GM23338 (cell line): Measurements from ENCODE around the gene TRMT2A. TPM values are rescaled to one million over a fixed set of nuclear protein-coding genes. Genes with fewer than 3 reads are reported as not detected.

Source experiments
- ATAC-seq: fragments of 200-7000 bp; cut with Tn5 transposase; 3 replicates; pipeline ENCODE4 v1.9.1; 2020
- DNase-seq: peaks from one replicate; pipeline ENCODE4 v3.0.0-alpha.2; 2015; ENCODE audit warnings: low spot score
- H2AFZ ChIP-seq: fragments of 200-600 bp; sonication (generic); 2 replicates; pipeline ENCODE4 v1.8.0; 2016; ENCODE audit warnings: antibody characterized with exemption, mild to moderate bottlenecking, moderate library complexity
- H3F3A ChIP-seq: fragments of 200-600 bp; sonication (generic); replicated peaks from 2 replicates; pipeline ENCODE4 v1.8.0; 2017; ENCODE audit warnings: antibody characterized with exemption, mixed run types, low read depth
- H3K27ac ChIP-seq: fragments of 200-600 bp; sonication (generic); 2 replicates; pipeline ENCODE4 v1.6.1; 2016; ENCODE audit warnings: low read depth
- H3K27me3 ChIP-seq: fragments of 200-600 bp; sonication (generic); 2 replicates; pipeline ENCODE4 v1.8.0; 2016; ENCODE audit warnings: mild to moderate bottlenecking, mixed run types, moderate library complexity; ENCODE audit not compliant: insufficient read depth
- H3K36me3 ChIP-seq: fragments of 200-600 bp; sonication (generic); 2 replicates; pipeline ENCODE4 v1.8.0; 2016; ENCODE audit warnings: mild to moderate bottlenecking; ENCODE audit not compliant: insufficient read depth
- H3K4me1 ChIP-seq: fragments of 200-600 bp; sonication (generic); 2 replicates; pipeline ENCODE4 v1.8.0; 2016; ENCODE audit warnings: mild to moderate bottlenecking, moderate library complexity; ENCODE audit not compliant: insufficient read depth
- H3K4me2 ChIP-seq: fragments of 200-600 bp; sonication (generic); 2 replicates; pipeline ENCODE4 v1.7.1; 2017; ENCODE audit warnings: mixed run types
- H3K4me3 ChIP-seq: fragments of 200-600 bp; sonication (generic); 2 replicates; pipeline ENCODE4 v1.6.1; 2016; ENCODE audit warnings: mixed run types
- H3K79me2 ChIP-seq: fragments of 200-600 bp; sonication (generic); replicated peaks from 2 replicates; pipeline ENCODE4 v1.8.0; 2017; ENCODE audit warnings: mild to moderate bottlenecking; ENCODE audit not compliant: insufficient read depth
- H3K9me2 ChIP-seq: fragments of 200-600 bp; sonication (generic); 2 replicates; pipeline ENCODE4 v1.8.0; 2017; ENCODE audit not compliant: insufficient read depth
- H4K20me1 ChIP-seq: fragments of 200-600 bp; sonication (generic); replicated peaks from 2 replicates; pipeline ENCODE4 v1.8.0; 2017; ENCODE audit warnings: mild to moderate bottlenecking; ENCODE audit not compliant: insufficient read depth
- H3K27ac Mint-ChIP-seq: 2 replicates; pipeline ENCODE4 v1.8.0; 2020; ENCODE audit warnings: inconsistent platforms, mild to moderate bottlenecking, moderate library complexity, mixed read lengths
- H3K27me3 Mint-ChIP-seq: 3 replicates; pipeline ENCODE4 v1.8.0; 2022; ENCODE audit warnings: low read depth, mild to moderate bottlenecking, moderate library complexity, mixed read lengths, inconsistent platforms; ENCODE audit not compliant: insufficient read depth, poor library complexity
- H3K36me3 Mint-ChIP-seq: 3 replicates; pipeline ENCODE4 v1.8.0; 2021; ENCODE audit warnings: low read depth, mild to moderate bottlenecking, inconsistent platforms, moderate library complexity, mixed read lengths
- H3K4me1 Mint-ChIP-seq: 3 replicates; pipeline ENCODE4 v1.8.0; 2020; ENCODE audit warnings: mild to moderate bottlenecking, inconsistent platforms, mixed read lengths
- H3K4me3 Mint-ChIP-seq: 3 replicates; pipeline ENCODE4 v1.8.0; 2021; ENCODE audit warnings: moderate library complexity, mild to moderate bottlenecking, inconsistent platforms, mixed read lengths
- H3K9me3 Mint-ChIP-seq: 3 replicates; pipeline ENCODE4 v1.8.0; 2020; ENCODE audit warnings: moderate library complexity, mild to moderate bottlenecking, inconsistent platforms, mixed read lengths
- CREB1 ChIP-seq: fragments of 250-450 bp; sonication (Bioruptor Pico); IDR thresholded peaks from 2 replicates; pipeline ENCODE4 v1.5.0; 2020; ENCODE audit warnings: low read depth, mild to moderate bottlenecking, moderate library complexity
- CTCF ChIP-seq, 2 experiments: fragments of 200-600 bp in 1 of 2; sonication (generic) in 1 of 2; conservative IDR thresholded peaks; 2 replicates each; pipeline versions ENCODE4 v1.5.1 to v1.6.1; 2016 to 2017; ENCODE audit warnings: antibody characterized with exemption in 2 of 2, low read depth in 2 of 2, mild to moderate bottlenecking in 2 of 2, moderate library complexity in 1 of 2
- ETS1 ChIP-seq: IDR thresholded peaks from 2 replicates; pipeline ENCODE4 v1.6.1; 2016; ENCODE audit warnings: antibody characterized with exemption
- EZH2 ChIP-seq: fragments of 200-600 bp; sonication (generic); IDR thresholded peaks from one replicate; pipeline ENCODE4 v1.8.0; 2017; ENCODE audit warnings: antibody characterized with exemption, mild to moderate bottlenecking, low read depth; ENCODE audit not compliant: unreplicated experiment
- EZH2phosphoT487 ChIP-seq: fragments of 200-600 bp; sonication (generic); IDR thresholded peaks from one replicate; pipeline ENCODE4 v1.8.1; 2018; ENCODE audit warnings: antibody characterized with exemption; ENCODE audit not compliant: unreplicated experiment
- JUNB ChIP-seq: IDR thresholded peaks from one replicate; pipeline ENCODE4 v1.6.1; 2016; ENCODE audit warnings: antibody characterized with exemption; ENCODE audit not compliant: unreplicated experiment
- NANOG ChIP-seq: IDR thresholded peaks from 2 replicates; pipeline ENCODE4 v1.6.1; 2016; ENCODE audit warnings: antibody characterized with exemption, borderline replicate concordance
- POLR2AphosphoS5 ChIP-seq: IDR thresholded peaks from 2 replicates; pipeline ENCODE4 v1.6.1; 2016; ENCODE audit warnings: antibody characterized with exemption, low read depth
- REST ChIP-seq: IDR thresholded peaks from one replicate; pipeline ENCODE4 v1.6.1; 2018; ENCODE audit warnings: antibody characterized with exemption; ENCODE audit not compliant: unreplicated experiment
- STAT1 ChIP-seq: IDR thresholded peaks from one replicate; pipeline ENCODE4 v1.6.1; 2016; ENCODE audit warnings: antibody characterized with exemption; ENCODE audit not compliant: unreplicated experiment
- ZNF114 ChIP-seq: fragments of 250-450 bp; sonication (Bioruptor Pico); IDR thresholded peaks from 2 replicates; pipeline ENCODE4 v1.5.0; 2020; ENCODE audit warnings: mild to moderate bottlenecking, moderate library complexity
- ZNF331 ChIP-seq: fragments of 250-450 bp; sonication (Bioruptor Pico); IDR thresholded peaks from 2 replicates; pipeline ENCODE4 v1.5.0; 2020; ENCODE audit warnings: low read depth, mild to moderate bottlenecking, moderate library complexity
- ZNF462 ChIP-seq: fragments of 250-450 bp; sonication (Bioruptor Pico); IDR thresholded peaks from 2 replicates; pipeline ENCODE4 v1.5.0; 2020; ENCODE audit warnings: mild to moderate bottlenecking, moderate library complexity
- polyA plus RNA-seq: library from polyadenylated mRNA; unstranded; fragments of >200 nt; fragmentation: Nextera tagmentation; extraction: Ambion mirVana; gene quantifications from 2 replicates; pipeline ENCODE4 v1.2.1, GENCODE V29; 2016
- total RNA-seq: library from RNA; depleted of rRNA; stranded (reverse); fragments of >200 nt; shearing (Covaris generic); gene quantifications from 2 replicates; pipeline ENCODE4 v1.2.3, GENCODE V29; 2014

The TRMT2A gene
- total and polyA plus RNA-seq, 2 experiments from 2014 or later: 41.3 to 61.3 TPM

GRCh38 chr22:20125201-20126174 lies 8.5 kb upstream of the TRMT2A start:
- peaks cover 34% of the 10 kb centered on the region for H3K36me3 ChIP-seq

More at GRCh38 chr22:20125201-20126174, 8.5 kb upstream of the TRMT2A start:
- no peak overlapping the region for H3K4me3 Mint-ChIP-seq
- Histone ChIP-seq H4K20me1 (peaks cover 30% of the 10 kb centered on the region), H3K79me2 (peaks cover 29% of the 10 kb centered on the region), H2AFZ (no peak overlapping the region), H3K4me2 (no peak overlapping the region), H3K27me3 (no peaks in the 10 kb centered on the region), H3K4me3 (no peak overlapping the region), H3K9me2 (no peaks in the 10 kb centered on the region), H3F3A (peaks cover 50% of the 10 kb centered on the region), H3K27ac (no peak overlapping the region), H3K4me1 (no peaks in the 10 kb centered on the region)
- peaks cover 5% of the 10 kb centered on the region; the same call in 2 of the 3 replicates for H3K4me1 Mint-ChIP-seq
- TF ChIP-seq EZH2phosphoT487 (no peak), NANOG (no peak), POLR2AphosphoS5 (no peak), ZNF331 (CRISPR knock-in tag) (no peak), REST (no peak), STAT1 (no peak), CREB1 (CRISPR knock-in tag) (no peak), ZNF114 (CRISPR knock-in tag) (no peak), ZNF462 (CRISPR knock-in tag) (no peak), JUNB (no peak), CTCF (conservative IDR thresholded peaks at IDR 0.05; ENCODE audit: low read depth in 2 of 2) (no peak), ETS1 (no peak), EZH2 (no peak)
- no peak for DNase-seq
- no peak overlapping the region; the same call in 1 of the 2 replicates for H3K27ac Mint-ChIP-seq
- H3K36me3 Mint-ChIP-seq: peaks cover 78% of the 10 kb centered on the region
- no peaks in the 10 kb centered on the region for H3K9me3 Mint-ChIP-seq
- ATAC-seq: no peak
- H3K27me3 Mint-ChIP-seq: peaks cover 20% of the 10 kb centered on the region
